ENCODE measurements around the gene SPO11. TPM values are rescaled to one million over a fixed set of nuclear protein-coding genes. Genes with fewer than 3 reads are reported as not detected.

Gene SPO11
- total RNA-seq, 1 experiment from 2014 or later: not detected

DNA sequence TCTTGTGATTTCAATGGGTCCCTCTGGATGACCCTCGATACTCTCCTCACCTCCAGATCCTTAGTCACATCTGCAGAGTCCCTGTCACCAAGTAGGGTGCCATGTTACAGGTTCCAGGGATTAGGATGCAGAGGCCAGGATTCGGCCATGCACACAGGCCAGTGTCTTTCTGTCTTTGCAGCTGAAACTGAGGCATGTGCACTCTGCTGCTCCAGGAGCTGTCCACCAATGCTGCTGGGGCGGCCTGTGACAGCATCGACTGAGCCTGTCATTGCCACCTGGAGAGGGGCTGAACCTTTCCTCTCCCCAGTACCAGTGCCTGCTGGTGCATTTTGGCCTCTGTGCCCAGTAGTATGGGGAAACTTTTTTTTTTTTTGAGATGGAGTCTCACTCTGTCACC lies 57.2 kb downstream of the SPO11 start:
- no peak for DNase-seq (ENCODE audit: low read depth, low spot score)
- Histone ChIP-seq H3K36me3 (ENCODE audit: control insufficient read depth in 1 of 2, insufficient read depth in 2 of 2, low read length in 2 of 2) (no peaks in the 10 kb centered on the region), H3K9ac (ENCODE audit: low read length) (no peak overlapping the region), H2AFZ (ENCODE audit: low read depth, low read length, poor library complexity, severe bottlenecking) (no peak overlapping the region), H4K20me1 (ENCODE audit: insufficient read depth) (no peaks in the 10 kb centered on the region), H3K9me2 (ENCODE audit: insufficient read depth) (no peaks in the 10 kb centered on the region), H3K9me3 (ENCODE audit: control insufficient read depth in 1 of 2, insufficient read depth in 1 of 2, low read depth in 1 of 2, low read length in 2 of 2) (no peaks in the 10 kb centered on the region), H3K4me3 (replicated peaks in 1 of 2; ENCODE audit: low read depth in 1 of 2, low read length in 2 of 2) (no peak overlapping the region), H3K79me2 (ENCODE audit: insufficient read depth, low read length) (no peaks in the 10 kb centered on the region), H3K27me3 (ENCODE audit: insufficient read depth, low read length) (no peaks in the 10 kb centered on the region), H3K27ac (ENCODE audit: low read depth, low read length) (no peak overlapping the region), H3K4me2 (ENCODE audit: low read length) (no peak overlapping the region), H3K4me1 (ENCODE audit: control insufficient read depth in 1 of 2, insufficient read depth in 2 of 2, low read length in 2 of 2) (peaks cover 17 to 26% of the 10 kb centered on the region in 2 experiments)
- ATAC-seq: no peak
- RAD21 ChIA-PET (ENCODE audit: low non-redundant PET in 1 of 2, low total read pairs in 2 of 2, uncharacterized antibody in 2 of 2, unreplicated experiment in 2 of 2): no interaction called here
- no TSS peak for BruUV-seq (replicated peaks)
- POLR2A ChIA-PET: interaction anchor here (0.6 kb wide), 1 partner anchor 110 kb away, joined by 3 read pairs; no protein-coding TSS in a partner anchor
- intact Hi-C loops (cut with micrococcal nuclease): loop anchor here (10.0 kb wide), 1 partner anchor 208 kb away; no protein-coding TSS in a partner anchor
- CTCF ChIA-PET: interaction anchor here (0.6 kb wide), 1 partner anchor 1157 kb away, joined by 3 read pairs; no protein-coding TSS in a partner anchor
- no peak for TF ChIP-seq POLR2AphosphoS5 (IDR thresholded peaks at IDR 0.05; ENCODE audit: low read depth, low read length)
- no peak for TF ChIP-seq POLR2A (IDR thresholded peaks at IDR 0.05; ENCODE audit: borderline replicate concordance, extremely low read depth, insufficient read depth, insufficient read length)
- TF ChIP-seq EZH2phosphoT487 (IDR thresholded peaks at IDR 0.05; ENCODE audit: borderline replicate concordance): no peak
- no peak for TF ChIP-seq RAD21 (IDR thresholded peaks at IDR 0.05; ENCODE audit: low read depth)
- no peak for TF ChIP-seq ZFX (IDR thresholded peaks at IDR 0.05)
- TF ChIP-seq CBX3 (IDR thresholded peaks at IDR 0.05; ENCODE audit: low read depth): no peak
- no peak for TF ChIP-seq FOSL1 (IDR thresholded peaks at IDR 0.05; ENCODE audit: low read depth)
- TF ChIP-seq YY1 (IDR thresholded peaks at IDR 0.05; ENCODE audit: extremely low read depth, insufficient replicate concordance, low read depth, low read length): no peak
- no peak for TF ChIP-seq SP1 (IDR thresholded peaks at IDR 0.05; ENCODE audit: low read depth)
- TF ChIP-seq, protein P1, sequence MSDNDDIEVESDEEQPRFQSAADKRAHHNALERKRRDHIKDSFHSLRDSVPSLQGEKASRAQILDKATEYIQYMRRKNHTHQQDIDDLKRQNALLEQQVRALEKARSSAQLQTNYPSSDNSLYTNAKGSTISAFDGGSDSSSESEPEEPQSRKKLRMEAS (IDR thresholded peaks at IDR 0.05): no peak

- ChIA-PET CTCF (interaction anchor here (0.6 kb wide), 1 partner anchor 1157 kb away, joined by 3 read pairs; no protein-coding TSS in a partner anchor), RAD21 (ENCODE audit: low non-redundant PET in 1 of 2, low total read pairs in 2 of 2, uncharacterized antibody in 2 of 2, unreplicated experiment in 2 of 2) (no interaction called here), POLR2A (interaction anchor here (0.6 kb wide), 1 partner anchor 109 kb away, joined by 3 read pairs; no protein-coding TSS in a partner anchor)
- DNase-seq (ENCODE audit: low read depth, low spot score) (no peak), ATAC-seq (no peak)
- H3K4me2 ChIP-seq (ENCODE audit: low read length): no peak overlapping the region
- BruUV-seq (replicated peaks): no TSS peak
- H3K79me2 ChIP-seq (ENCODE audit: insufficient read depth, low read length): peaks cover 6% of the 10 kb centered on the region
- peaks cover 21 to 31% of the 10 kb centered on the region in 2 experiments for H3K4me1 ChIP-seq (ENCODE audit: control insufficient read depth in 1 of 2, insufficient read depth in 2 of 2, low read length in 2 of 2)
- no peak overlapping the region for H3K27ac ChIP-seq (ENCODE audit: low read depth, low read length)
- H3K27me3 ChIP-seq (ENCODE audit: insufficient read depth, low read length): no peaks in the 10 kb centered on the region
- H3K9me2 ChIP-seq (ENCODE audit: insufficient read depth): no peaks in the 10 kb centered on the region
- no peaks in the 10 kb centered on the region for H4K20me1 ChIP-seq (ENCODE audit: insufficient read depth)
- no peaks in the 10 kb centered on the region for H3K36me3 ChIP-seq (ENCODE audit: control insufficient read depth in 1 of 2, insufficient read depth in 2 of 2, low read length in 2 of 2)
- H3K9ac ChIP-seq (ENCODE audit: low read length): no peak overlapping the region
- H2AFZ ChIP-seq (ENCODE audit: low read depth, low read length, poor library complexity, severe bottlenecking): no peak overlapping the region
- no peaks in the 10 kb centered on the region for H3K9me3 ChIP-seq (ENCODE audit: control insufficient read depth in 1 of 2, insufficient read depth in 1 of 2, low read depth in 1 of 2, low read length in 2 of 2)
- no peak overlapping the region for H3K4me3 ChIP-seq (replicated peaks in 1 of 2; ENCODE audit: low read depth in 1 of 2, low read length in 2 of 2)
- intact Hi-C loops (cut with micrococcal nuclease): loop anchor here (10.0 kb wide), 1 partner anchor 207 kb away; no protein-coding TSS in a partner anchor
- TF ChIP-seq ZFX (IDR thresholded peaks at IDR 0.05) (no peak), ZNF274 (IDR thresholded peaks at IDR 0.05; ENCODE audit: low read depth, low read length) (no peak), CBX3 (IDR thresholded peaks at IDR 0.05; ENCODE audit: low read depth) (no peak), SIN3A (IDR thresholded peaks at IDR 0.05; ENCODE audit: low read depth) (no peak)
Measured at GRCh38 chr20:57387463-57387862, 57.9 kb downstream of the SPO11 start.
